Activated effector memory CD4-positive, alpha-beta T cell treated with anti-CD3 and anti-CD28 coated beads, Interleukin-2, amount 50 U/mL, for 16 hours (primary cell): ENCODE data around the gene ARHGAP12.
A peak's percentile ranks its signal among the peaks of the same experiment; 100 is the strongest.
"Not testable (repeated sequence)": the region's sequence is repeated elsewhere in the genome, so short reads cannot be mapped to it uniquely, and the experiment has no call there.

Experiments used
- DNase-seq: peaks from one replicate; pipeline ENCODE4 v3.0.0-alpha.2; 2020

The ARHGAP12 gene, protein sequence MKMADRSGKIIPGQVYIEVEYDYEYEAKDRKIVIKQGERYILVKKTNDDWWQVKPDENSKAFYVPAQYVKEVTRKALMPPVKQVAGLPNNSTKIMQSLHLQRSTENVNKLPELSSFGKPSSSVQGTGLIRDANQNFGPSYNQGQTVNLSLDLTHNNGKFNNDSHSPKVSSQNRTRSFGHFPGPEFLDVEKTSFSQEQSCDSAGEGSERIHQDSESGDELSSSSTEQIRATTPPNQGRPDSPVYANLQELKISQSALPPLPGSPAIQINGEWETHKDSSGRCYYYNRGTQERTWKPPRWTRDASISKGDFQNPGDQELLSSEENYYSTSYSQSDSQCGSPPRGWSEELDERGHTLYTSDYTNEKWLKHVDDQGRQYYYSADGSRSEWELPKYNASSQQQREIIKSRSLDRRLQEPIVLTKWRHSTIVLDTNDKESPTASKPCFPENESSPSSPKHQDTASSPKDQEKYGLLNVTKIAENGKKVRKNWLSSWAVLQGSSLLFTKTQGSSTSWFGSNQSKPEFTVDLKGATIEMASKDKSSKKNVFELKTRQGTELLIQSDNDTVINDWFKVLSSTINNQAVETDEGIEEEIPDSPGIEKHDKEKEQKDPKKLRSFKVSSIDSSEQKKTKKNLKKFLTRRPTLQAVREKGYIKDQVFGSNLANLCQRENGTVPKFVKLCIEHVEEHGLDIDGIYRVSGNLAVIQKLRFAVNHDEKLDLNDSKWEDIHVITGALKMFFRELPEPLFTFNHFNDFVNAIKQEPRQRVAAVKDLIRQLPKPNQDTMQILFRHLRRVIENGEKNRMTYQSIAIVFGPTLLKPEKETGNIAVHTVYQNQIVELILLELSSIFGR

DNA sequence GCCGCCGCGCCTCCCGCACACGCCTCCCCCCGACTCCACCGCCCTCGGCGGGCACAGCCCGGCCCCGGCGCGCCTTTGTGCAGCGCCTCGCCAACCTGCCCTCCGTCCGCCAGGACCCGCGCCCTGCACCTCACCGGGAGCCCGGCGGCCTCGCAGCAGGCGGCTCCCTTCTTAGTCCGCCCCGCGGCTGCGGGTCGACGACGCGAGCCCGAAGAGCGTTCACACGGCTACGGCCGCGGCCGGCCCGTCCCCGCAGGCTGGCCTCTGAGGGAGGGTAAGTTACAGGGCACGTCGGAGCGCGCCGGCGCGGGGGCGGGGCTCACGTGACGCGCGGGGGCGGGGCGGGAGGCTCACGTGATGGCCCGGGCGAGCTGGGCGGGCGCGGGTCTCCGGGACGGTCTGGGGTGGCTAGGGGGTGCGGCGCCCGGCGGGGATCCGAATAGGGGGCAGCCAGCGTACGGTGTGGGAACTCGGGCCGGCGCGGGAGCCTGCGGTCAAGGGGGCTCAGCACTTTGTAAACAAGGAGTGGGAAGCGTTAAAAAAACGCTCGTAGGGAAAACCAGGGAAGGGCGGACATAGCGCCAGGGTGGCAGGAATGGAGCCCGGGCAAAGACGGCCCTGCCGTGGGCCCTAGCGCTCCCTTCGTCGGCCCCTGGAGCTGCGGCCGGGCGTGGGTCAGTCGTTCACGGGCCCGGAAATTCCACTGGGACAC is at the start of gene ARHGAP12:
Gene ARHGAP12, minus strand, starts transcription at position 283 of the 712 bp plus-strand sequence. CDS start 19,976 bp downstream, outside the sequence.
- peak; percentile 95 for DNase-seq

DNA sequence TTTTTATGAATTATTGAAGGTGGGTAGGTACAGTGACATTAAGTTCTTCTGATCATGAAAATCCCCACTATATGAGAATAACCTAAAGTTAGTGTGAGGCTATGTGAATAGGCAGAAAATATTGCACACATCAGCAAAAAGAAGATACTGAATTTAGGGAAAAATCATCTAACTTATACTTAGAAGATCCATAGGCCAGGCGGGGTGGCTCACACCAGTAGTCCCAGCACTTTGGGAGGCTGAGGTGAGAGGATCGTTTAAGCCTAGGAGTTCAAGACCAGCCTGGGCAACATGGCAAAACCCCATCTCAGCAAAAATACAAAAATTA is 49.5 kb upstream of the ARHGAP12 start:
- DNase-seq, result no peak

DNA sequence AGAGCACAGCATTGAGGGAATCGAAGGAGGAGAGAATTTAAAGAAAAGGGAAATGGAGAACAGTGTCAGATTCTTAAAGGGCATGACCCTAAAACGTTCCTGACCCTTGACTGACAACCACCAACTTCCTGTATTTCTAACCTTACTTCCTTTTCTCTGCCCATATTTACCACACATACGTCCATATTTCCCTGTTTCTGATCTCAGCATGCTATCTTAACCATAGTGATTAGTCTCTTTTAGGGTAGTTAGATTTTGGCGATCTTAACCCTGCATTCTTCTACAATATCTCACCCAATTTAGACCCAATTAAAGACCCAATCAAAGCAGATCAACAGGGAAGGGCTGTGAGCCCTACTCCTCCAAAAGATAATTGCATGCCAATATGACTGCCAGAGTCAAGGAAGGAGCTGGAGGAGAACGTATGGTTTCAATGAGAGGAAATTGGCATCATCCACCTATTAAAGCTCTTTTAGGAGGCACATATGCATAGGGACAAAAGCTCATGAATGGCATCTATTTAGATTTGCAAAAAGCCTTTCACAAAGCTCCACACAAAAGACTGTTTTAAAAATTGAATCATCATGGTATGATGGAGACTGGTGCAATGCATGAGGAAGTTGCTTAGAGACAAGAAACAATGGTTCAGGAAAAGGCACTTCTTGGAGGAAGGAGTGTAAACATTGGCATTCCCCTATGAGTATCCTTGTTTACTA is 49.0 kb upstream of the ARHGAP12 start:
- DNase-seq, result no peak

DNA sequence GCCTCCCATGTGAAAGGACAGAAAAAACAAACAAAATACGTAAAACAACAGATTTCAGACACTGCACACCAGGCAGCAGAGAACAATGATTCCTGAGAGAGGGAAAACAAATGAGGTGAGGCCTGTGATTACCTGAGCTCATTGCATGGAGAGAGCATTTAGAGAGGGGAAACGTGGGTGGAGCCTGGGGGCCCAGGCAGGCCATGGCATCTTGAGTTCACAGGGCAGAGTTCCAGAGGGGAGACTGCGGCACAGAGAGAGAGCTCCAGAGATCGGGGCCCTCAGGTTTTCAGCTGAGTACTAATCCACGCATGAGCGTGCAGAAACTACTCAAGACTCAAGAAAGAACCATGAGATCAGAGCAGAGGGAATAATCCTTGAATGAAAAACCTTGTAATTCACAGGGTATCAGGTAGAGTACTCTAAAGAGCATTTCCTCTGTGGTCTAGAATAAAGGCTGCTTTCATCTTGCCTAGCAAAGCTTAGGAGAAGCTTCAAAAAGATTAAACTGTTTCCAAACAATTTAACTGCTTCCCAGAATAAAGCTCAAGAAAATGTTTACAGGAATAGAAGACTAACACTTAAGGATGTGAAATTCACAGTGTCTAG is 46.6 kb upstream of the ARHGAP12 start:
- DNase-seq, result no peak

DNA sequence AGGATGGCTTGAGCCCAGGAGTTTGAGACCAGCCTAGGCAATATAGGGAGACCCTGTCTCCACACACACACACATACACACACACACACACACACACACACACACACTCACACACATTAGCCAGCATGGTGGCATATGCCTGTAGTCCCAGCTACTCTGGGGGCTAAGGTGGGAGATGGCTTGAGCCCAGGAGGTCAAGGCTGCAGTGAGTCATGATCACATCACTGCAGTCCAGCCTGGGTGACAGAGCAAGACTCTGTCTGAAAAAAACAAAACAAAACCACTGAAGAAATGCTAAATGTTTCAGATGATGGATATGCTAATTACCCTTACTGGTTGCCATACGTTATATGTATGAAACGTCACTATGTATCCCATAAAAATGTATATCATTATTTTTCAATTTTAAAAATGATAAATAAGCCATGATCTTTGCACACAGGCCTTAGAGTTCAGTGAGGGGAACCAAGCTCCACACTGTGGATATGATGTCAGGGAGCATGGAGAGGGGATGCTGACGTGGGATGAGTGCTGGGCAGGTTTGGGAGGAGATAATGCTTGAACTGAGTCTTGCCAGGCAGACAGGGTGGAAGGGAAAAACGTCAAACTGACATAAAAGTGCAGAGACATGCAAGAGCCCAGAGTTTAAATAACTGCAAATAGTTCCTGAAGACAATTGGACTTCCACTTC is 45.9 kb upstream of the ARHGAP12 start:
- no peak for DNase-seq

DNA sequence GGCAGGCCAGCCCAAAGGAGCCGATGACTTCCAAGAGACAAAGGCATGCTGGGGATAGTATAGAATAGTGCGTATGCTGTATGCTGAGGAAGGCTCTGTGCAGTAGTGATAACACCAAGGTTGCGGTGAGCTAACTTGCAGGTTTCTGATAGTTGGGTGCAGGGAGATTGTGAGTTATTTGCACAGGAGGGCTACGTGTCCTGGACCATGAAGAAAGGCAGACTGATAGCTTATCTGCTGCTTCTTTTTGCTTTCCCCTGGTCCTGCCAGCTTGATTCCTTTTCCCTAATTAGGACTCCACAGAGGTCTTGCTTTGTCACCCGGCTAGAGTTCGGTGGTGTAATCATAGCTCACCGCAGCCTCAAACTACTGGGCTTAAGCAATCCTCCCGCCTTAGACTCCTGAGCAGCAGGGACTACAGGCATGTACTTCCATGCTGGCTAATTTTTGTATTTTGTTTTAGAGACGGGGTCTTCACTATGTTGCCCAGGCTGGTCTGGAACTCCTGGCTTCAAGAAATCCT is 43.9 kb upstream of the ARHGAP12 start:
- DNase-seq, result no peak

DNA sequence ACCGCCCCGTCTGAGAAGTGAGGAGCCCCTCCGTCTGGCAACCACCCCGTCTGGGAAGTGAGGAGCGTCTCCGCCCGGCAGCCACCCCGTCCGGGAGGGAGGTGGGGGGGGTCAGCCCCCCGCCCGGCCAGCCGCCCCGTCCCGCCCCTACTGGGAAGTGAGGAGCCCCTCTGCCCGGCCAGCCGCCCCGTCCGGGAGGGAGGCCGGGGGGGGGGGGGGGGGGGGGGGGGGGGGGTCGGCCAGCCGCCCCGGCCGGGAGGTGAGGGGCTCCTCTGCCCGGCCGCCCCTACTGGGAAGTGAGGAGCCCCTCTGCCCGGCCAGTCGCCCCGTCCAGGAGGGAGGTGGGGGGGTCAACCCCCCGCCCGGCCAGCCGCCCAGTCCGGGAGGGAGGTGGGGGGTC is 41.2 kb upstream of the ARHGAP12 start:
- not testable (repeated sequence) for DNase-seq

DNA sequence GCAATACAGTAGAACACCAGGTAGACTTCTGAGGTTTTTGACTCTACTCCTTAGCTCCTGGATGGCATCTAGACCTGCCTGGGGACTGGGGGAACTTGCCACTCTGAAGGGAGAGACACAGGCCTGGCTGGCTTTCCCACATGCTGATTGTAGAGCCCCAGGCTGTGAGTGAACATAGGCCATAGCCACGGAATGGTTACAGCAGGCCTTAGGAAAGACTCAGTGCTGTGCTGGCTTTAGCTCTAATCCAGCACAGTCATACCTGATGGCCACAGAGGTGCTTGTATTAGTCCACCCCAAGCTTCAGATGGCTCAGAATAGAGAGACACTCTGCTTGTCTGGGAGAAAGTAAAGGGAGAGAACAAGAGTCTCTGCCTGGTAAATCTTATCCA is 35.0 kb upstream of the ARHGAP12 start:
- DNase-seq, result no peak

DNA sequence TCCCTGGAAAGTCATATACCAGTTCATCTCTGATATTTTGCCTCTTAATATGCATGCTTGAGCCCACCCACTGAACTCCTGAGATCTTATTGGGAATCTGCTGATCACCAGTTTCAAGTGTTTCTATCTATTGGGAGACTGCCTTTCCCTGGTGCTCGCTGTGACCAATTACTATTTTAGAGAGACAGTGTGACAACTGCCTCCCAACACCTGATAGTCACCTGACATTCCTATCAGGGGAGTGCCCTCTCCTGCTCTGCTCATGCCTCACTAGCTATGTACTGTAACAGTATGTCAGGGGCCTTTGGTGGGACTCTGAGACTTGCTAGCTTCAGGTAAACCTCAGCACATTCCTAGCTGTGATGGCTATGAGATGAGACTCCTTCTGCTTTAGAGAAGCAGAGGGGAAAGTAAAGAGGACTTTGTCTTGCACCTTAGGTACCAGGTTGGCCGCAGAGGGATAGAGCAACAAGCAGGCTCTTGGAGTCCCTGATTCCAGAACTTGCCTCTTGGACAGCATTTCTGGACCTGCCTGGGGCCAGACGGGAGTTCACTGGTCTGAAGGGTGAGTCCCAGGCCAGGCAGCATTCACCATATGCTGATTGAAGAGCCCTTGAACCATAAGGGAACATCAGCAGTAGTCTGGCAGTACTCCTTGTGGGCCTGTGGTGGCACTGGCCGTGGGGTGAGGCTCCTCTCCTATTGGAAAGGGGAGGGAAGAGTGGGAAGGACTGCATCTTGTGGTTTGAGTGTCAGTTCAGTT is 34.4 kb upstream of the ARHGAP12 start:
- DNase-seq, result no peak

DNA sequence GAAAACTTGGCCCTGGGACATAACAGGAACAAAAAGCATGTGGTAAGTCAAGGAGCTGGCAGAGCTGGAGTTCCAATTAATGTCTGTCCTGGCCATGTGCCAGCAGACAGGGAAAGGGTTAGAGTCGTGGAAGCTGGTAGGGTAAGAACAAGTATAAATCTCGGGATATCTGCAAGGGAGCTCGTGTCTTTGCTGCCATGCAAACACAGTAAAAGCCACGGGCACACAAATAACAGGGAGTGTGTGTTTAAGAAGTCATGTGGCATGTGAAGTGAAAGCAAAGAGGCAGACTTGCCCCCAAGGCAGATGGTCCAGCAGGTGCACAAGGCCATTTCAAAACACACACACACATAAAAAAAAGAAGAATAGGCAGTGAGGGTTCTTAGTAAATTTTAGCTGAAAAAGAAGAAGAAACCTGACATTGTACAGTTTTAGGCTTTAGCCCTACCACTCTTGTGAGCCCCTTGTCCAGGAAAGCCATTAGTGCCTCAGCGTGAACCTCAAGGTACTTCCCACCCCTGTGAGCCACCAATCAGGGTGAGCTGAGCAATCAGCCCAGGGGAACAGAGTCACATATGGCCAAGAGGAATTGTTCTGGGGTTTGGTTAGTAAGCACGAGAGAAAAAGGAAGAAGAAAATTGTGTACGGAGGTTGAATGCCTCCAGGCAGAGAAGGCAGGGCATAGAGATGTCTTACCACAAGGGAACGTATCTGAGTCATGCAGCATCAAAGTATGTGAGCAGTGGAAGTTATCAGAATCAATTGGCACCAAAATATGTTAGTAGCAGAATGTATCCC is 32.8 kb upstream of the ARHGAP12 start:
- no peak for DNase-seq

DNA sequence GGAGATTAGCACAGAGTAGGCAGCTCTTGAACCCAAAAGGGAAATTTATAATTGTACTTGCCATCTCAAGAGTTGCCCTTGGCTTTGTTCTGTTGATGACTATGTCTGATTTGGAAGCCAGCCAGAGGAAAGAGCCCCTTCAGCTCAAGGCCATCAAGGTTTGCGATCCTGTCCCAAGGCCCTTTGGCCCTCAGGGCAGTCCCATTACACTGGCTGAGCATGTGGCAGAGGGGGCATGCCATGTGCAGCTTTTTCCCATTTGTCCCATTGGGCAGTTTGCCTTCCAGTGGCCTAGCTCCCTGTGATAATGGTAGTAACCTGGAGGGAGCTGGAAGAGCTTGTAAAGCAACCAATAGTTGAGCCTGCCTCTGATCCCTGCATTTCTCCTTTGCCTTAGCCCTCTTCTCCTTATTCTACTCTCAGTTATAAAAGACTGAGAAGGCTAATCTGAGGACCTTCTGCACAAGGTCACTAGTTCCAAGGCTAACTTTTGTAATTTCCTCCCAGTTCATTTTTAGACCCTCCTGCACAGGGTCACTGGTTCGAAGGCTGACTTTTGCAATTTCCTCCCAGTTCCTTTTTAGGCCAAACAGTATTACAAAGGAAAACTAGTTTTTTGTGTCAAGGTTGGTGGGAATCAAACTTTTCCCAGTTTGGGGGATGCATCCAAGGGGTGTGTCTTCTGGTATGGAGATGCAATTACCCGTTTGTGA is 31.0 kb upstream of the ARHGAP12 start:
- DNase-seq, result no peak

DNA sequence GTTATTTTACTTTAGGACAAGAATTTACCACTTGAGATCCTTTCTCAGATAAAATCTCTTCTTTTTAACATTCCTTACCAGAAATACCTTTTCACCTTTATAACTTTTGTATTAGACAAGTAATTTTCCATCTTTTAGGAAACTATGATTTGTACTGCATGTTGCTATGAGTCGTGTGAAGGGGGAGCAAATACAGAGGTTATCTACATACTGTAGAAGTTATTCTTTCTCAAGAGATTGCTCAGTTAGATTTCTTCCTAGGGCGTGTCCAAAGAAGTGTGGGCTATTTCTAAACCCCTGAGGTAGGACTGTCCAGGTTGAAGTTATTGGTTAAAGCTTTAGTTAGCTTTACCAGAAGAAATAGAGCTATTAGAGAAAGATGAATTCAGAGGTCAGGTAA is 30.2 kb upstream of the ARHGAP12 start:
- DNase-seq, result no peak

DNA sequence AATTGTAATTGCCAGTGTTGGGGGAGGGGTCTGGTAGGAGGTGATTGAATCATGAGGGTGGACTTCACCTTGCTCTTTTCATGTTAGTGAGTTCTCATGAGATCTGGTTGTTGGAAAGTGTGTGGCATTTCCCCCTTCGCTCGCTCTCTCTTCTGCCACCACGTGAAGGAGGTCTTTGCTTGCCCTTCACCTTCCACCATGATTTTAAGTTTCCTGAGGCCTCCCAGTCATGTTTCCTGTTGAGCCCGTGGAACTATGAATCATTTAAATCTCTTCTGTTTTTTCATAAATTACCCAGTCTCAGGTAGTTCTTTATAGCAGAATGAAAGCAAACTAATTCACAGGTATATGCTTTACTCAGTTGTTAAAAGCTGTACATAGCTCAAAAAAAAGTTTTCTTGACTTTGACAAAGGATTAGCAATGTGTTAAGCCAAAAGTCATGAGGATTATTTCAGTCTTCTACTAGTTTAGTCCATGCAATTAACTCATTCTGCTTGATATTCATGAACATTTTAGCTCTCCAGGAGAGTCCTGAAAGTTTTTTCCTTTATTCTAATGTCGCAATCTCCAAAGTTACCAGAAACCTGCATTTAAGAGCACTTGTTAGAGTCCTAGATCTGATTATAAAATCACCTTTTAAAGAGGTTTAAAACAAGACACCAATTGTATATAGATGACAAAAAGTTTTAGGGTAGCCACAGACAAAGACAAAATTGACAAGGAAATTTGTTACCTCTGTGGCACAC is 27.7 kb upstream of the ARHGAP12 start:
- no peak for DNase-seq

DNA sequence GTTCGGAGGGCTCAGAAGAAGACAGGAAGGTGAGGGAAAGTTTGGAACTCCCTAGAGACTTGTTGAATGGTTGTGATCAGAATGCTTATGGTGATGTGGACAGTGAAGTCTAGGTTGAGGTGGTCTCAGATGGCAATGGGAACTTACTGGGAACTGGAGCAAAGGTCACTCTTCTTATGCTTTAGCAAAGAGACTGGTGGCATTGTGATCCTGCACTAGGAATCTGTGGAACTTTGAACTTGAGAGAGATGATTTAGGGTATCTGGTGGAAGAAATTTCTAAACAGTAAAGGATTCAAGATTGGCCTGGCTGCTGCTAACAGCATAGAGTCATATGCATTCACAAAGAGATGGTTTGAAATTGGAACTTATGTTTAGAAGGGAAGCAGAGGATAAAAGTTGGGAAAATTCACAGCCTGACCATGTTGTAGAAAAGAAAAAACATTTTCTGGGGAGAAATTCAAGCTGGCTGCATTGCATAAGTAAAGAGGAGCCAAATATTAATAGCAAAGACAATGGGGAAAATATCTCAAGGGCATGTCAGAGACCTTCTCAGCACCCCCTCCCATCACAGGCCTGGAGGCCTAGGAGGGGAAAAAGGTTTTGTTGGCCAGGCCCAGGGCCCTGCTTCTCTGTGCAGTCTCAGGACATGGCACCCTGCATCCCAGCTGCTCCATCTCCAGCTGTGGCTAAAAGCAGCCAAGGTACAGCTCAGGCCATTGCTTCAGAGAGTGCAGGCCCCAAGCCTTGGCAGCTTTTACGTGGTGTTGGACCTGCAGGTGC is 26.0 kb upstream of the ARHGAP12 start:
- DNase-seq, result no peak

DNA sequence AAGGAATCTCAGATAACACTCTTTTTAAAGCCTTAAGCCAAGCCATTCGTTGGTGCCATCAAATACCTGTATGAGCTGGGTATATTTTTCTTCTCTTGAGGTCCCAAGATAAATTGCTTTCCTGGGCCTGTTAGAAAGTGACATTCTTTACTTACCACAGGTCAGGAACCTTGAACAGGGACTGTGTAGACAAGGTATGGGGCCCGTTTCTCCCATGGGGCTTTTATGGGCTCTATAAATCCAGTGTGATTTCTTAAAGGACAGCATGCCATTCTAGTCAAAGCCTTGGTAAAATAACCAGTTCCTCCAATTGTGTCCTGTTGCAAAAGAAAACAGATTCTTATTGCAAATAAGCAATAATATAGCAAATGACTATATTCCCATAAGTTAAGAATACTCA is 24.8 kb upstream of the ARHGAP12 start:
- DNase-seq, result no peak

DNA sequence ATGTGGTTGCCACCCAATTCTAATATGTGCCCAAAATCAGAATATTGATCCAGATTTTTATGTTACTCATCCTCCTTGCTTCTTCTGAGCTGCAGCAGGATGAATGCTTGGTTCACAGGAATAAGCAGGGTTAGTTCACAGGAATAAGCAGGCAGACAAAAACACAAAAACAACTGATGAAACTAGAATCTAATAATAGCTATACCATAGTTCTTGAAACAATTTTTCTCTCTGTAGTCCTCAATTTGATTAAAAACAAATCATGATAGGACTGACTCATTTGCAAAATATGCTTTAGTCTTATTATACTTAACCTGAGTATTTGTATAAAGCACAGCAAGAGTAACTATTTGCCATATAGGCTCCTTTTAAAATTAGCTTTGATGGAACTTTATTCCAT is 24.4 kb upstream of the ARHGAP12 start:
- DNase-seq, result no peak

DNA sequence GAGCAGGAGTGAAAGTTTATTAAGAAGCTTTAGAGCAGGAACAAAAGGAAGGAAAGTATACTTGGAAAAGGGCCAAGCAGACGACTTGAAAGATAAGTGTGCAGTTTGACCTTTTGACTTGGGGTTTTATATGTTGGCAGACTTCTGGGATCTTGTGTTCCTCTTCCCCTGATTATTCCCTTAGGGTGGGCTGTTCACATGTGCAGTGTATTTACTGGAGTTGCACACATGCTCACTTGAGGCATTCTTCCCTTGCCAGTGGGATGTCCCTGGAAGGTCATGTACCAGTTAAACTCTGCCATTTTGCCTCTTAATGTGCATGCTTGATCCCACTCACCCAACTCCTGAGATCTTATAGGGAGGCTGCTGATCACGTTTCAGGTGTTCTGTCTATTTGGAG is 23.4 kb upstream of the ARHGAP12 start:
- DNase-seq, result no peak

DNA sequence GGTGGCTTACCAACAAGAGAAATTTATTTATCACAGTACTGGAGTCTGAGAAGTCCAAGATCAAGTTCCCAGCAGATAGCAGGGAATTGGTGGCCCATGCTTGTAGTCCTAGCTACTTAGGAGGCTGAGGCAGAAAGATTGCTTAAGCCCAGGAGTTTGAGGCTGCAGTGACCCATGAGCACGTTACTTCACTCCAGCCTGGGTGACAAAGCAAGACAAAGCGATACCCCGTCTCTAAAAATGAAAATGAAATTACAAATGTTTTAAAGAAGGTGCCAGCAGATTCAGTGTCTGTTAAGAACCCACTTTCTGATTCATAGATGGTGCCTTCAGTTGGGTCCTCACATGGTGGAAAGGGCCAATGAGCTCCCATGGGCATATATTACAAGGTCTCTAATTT is 20.6 kb upstream of the ARHGAP12 start:
- no peak for DNase-seq
